ENCODE data around the gene THAP11.

DNA sequence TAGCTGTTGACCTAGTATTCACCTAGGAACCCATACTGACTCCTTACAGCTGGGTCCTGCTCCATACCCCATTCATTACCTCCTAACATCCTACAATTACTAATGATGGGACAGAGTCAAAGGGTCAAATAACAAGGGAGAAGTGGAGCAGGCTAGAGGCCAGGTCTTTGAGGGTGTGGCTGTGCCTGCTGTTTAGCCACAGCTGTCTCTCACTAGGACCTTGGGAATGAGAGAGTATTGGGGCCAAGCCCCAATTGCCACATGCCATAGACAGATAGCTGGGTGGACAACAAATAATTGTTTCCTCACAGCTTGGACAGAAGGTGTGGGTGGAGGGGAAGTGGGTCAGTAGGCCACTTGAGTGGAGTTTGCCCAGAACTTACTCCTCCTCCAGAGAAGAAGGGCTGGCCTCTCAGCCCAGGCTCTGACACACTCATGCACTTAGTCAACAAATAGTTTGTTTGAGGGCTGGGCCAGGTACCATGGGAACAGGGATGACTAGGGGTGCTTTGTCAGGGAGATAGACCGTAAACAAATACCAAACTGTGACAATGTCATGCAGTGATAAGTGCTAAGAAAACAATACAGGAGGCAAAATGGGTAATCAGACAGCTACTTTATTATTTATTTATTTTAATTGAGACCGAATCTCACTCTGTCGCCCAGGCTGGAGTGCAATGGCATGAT is 15.6 kb downstream of the THAP11 start:
- TF ChIP-seq, protein P1, sequence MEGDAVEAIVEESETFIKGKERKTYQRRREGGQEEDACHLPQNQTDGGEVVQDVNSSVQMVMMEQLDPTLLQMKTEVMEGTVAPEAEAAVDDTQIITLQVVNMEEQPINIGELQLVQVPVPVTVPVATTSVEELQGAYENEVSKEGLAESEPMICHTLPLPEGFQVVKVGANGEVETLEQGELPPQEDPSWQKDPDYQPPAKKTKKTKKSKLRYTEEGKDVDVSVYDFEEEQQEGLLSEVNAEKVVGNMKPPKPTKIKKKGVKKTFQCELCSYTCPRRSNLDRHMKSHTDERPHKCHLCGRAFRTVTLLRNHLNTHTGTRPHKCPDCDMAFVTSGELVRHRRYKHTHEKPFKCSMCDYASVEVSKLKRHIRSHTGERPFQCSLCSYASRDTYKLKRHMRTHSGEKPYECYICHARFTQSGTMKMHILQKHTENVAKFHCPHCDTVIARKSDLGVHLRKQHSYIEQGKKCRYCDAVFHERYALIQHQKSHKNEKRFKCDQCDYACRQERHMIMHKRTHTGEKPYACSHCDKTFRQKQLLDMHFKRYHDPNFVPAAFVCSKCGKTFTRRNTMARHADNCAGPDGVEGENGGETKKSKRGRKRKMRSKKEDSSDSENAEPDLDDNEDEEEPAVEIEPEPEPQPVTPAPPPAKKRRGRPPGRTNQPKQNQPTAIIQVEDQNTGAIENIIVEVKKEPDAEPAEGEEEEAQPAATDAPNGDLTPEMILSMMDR (IDR thresholded peaks at IDR 0.05): peak in 1 of 6 experiments; percentile 5
- peak; percentile 36 to 59 (median 46) for TF ChIP-seq EP300 (IDR thresholded peaks at IDR 0.05)

Measured in upper lobe of left lung (tissue), 4 donors.